Astrocyte of the cerebellum (primary cell): ENCODE data around the gene CBX7.

Experiments
- DNase-seq: peaks from one replicate; pipeline ENCODE4 v3.0.0-alpha.2; 2011; ENCODE audit warnings: low read depth
- H3K4me3 ChIP-seq: 2 replicates; pipeline ENCODE4 v1.5.1; 2011; ENCODE audit warnings: mild to moderate bottlenecking, low read depth, low read length, moderate library complexity
- CTCF ChIP-seq: IDR thresholded peaks from 2 replicates; pipeline ENCODE4 v1.5.1; 2012; ENCODE audit warnings: low read length, low read depth, moderate library complexity, mild to moderate bottlenecking; ENCODE audit errors: missing control alignments
- in situ Hi-C: cut with HindIII; loops from 2 replicates; pipeline ENCODE4 v1.10.0; 2017; ENCODE audit warnings: low sequenced_read_pairs

CBX7 gene

DNA sequence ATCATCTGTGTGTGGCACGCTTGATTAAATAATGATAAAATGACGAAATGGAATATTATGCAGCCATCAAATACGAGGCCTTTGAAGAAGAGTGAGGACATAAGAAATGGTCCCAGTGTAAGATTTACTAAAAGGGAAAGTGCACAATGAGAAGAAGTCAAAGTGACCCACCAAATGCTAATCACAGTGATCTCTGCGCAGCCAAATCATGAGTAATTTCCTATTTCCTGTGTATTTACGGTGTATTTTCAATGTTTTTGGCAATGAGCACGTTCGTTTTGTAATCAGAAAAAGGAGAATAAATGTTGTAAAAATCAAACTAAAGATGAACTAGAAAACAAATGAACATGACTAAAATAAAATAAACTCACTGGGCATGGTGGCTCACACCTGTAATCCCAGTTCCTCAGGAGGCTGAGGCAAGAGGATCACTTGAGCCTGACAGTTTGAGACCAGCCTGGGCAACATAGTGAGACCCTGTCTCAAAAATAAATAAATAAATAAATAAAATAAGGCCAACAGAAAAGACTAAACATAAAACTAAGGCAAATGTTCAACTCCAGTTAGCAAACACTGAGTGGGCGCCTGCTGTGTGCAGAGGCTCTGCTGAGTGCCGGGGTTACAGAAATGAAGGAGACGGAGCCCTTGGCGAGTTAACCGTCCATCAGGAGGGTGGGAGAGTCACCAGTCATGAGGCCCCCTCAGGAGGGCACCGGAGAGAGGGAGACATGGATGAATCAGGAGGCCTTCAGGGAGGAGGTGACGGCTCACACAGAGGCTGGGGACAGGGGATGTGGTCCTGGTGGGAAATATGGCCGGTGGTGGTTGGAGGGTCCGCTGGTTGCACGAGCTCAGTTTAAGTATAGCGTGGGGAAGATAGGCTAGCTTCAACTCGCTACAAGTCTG lies 26.0 kb upstream of the CBX7 start:
- no peak overlapping the region for H3K4me3 ChIP-seq
- DNase-seq = no peak
- TF ChIP-seq CTCF = no peak
- in situ Hi-C loops = no loop called here

GRCh38 chr22:39177791-39178190 lies 25.3 kb upstream of the CBX7 start:
- no peak for TF ChIP-seq CTCF
- in situ Hi-C loops = no loop called here
- no peak overlapping the region for H3K4me3 ChIP-seq
- DNase-seq = no peak

GRCh38 chr22:39177456-39177775 lies 24.9 kb upstream of the CBX7 start:
- no peak for DNase-seq
- H3K4me3 ChIP-seq = no peak overlapping the region
- in situ Hi-C loops = no loop called here
- TF ChIP-seq CTCF = no peak

DNA sequence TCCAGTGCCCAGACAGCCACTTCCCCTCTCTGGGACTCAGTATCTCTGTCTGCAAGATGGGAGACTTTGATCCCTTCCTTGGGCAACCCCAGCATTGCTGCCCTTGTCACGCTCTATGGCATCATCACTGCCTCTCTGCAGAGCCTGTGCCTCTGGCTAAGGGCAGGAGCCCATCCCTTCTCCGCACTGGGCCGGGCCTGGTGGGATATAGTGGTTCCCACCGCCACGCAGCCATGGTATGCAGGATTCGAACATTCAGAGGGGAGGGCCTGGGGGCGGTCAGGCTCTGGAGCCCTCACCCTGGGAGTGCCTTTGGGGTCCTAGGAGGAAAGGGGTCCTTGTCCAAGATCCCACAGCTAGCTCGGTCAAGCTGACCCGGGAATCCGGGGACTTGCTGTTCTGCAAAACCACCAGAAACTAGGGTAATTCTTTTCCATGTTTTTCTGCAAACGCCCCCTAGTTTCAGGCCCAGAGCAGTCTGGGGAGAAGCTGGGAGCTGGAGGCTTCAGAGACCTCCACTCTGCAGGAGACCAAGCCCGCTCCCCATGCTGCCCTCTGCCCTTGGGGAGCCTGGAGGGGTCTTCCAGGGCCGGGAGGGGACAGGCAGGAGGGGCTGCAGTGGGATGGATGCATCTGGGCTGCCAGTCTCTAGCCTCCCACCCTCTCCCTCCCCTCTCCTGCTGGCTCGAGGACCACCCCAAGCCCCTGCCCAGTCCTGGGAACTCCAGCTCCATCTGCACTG lies 24.4 kb upstream of the CBX7 start:
- no peak for TF ChIP-seq CTCF
- H3K4me3 ChIP-seq = no peak overlapping the region
- DNase-seq = no peak
- in situ Hi-C loops = no loop called here

DNA sequence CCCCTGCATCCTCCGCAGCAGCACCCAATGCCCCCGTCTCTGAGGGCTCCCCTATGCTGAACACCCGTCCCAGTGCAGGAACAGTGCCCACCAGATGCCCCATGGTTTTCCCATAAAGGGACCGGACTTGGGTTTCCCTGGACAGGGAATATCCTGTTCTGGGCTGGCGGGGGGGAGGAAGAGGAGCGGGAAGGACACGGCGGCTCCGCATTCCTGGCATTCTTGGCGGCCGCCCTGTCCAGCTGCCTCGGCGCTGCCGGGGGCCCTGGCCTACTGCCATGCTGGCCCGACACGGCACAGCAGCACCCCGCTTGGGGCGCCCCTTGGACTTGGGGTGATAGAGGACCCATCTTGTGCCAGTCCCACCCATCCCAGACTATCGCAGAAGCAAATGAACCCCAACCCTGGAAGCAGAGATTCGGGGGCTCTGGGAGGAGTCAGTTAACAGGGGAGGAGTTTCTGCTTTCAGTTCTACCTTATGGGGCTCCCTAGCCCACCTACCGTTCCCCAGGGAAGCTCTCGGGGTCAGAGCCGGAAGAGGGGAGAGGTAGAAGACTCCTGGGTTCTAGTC lies 23.7 kb upstream of the CBX7 start:
- no peak overlapping the region for H3K4me3 ChIP-seq
- no peak for DNase-seq
- in situ Hi-C loops = no loop called here
- no peak for TF ChIP-seq CTCF

DNA sequence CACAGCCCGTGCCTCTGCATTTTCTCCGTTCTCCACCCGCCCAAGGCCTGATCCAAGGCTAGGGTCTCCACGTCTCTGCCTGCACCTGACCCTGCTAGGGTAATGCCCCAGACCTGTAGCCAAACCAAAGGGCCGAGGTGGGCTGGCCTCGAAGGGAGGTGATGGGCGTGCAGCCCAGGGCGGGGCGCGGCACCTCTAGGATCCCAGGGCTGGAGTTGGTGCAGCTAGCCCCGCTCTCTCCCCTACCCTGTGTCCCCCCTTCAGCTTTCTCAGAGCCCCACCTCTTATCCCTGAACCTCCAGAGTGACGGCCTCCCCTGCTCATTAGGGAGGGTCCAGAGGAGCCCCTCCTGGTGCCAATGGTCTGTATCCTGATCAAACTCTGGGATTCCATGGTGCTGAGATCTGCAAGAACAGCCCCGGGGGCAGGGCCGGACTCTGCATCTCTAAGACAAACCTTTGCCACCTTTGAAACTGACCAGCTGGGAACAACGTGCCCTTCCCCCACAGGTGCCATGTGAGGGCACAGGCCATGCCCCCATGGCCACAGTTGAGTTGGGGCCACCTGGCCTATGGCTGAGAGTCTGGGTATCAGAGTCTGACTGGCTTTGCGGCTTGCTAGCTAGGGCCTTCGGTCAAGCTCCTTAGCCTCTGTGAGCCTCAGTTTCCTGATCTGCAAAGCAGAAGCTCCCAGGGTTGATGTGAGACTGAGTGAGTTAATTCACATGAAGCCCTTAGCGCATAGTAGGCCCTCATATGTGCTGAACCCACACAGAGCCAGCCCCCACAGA lies 23.1 kb upstream of the CBX7 start:
- no peak overlapping the region for H3K4me3 ChIP-seq
- TF ChIP-seq CTCF = no peak
- DNase-seq = no peak
- in situ Hi-C loops = no loop called here
